ENCODE data around the gene KCNIP1.

Gene KCNIP1

DNA sequence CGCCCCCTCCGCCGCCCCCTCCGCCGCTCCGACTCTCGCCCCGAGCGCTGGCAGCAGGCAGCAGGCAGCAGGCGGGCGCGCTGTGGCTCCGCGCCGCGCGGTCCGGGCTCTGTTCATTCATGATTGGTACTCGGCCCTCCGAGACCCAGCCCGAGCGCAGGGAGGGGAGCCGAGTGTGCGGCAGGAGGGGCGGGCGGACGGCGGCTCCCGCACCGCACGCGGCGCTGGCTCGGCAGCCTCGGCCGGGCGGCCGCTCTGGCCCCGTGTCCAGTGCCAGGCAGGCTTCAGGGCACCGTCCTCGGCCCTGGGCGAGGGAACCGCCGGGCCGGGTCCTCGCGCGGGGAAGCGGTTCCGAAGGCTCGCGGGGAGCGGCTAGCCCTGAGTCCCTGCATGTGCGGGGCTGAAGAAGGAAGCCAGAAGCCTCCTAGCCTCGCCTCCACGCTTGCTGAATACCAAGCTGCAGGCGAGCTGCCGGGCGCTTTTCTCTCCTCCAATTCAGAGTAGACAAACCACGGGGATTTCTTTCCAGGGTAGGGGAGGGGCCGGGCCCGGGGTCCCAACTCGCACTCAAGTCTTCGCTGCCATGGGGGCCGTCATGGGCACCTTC, at the start of gene KCNIP1:
TSS of gene KCNIP1 (plus strand) at position 31 of the 607 bp plus-strand sequence.
- no peak for DNase-seq

DNA sequence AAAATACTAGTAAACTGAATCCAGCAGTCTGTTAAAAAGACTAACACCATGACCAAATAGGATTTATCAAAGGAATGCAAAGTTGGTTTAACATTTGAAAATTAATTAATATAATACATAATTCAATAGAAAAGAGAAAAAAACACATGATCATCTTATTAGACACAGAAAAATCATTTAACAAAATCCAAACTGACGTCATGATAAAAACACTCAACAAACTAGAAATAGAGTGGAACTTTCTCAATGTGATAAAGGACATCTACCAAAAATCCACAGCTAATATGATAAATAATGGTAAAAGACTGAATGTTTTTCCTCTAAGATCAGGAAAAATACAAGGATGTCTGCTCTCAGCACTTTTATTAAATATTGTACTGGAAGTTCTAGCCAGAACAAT, 40.4 kb upstream of the KCNIP1 start:
- DNase-seq: no peak

GRCh38 chr5:170464280-170465127, 39.3 kb upstream of the KCNIP1 start:
- no peak for DNase-seq

- no peak for DNase-seq
Observed at GRCh38 chr5:170466553-170466952, 37.3 kb upstream of the KCNIP1 start.

DNA sequence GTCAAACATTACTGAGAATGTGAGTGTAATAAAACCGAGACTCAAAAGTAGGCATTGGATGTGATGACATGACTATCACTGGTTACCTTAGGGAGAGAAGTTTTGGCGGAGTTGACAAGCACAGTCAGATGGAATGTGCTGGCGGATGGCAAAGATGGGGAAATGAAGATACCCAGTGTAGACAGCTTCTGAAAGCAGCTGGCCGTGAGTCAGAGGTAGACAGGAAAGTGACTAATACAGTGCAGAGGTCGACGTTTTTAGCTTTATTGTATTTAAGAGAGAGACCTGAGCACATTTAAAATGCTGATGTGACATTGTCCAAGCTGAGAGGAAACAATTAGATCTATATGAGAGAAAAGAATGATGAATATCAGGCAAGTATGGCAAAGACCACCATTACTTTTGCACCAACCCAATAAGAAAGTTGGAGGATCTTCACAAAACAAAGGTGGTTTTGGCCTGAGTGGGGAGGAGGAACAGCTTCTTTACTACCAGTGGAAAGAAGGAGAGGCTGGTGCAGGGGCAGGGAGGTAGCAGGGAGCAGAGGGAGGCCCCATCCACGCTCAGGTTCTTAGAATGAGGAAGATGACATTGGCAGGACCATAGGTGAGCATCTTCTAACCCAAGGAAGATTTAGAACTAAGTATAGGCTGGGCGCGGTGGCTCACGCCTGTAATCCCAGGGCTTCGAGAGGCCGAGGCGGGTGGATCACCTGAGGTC, 36.7 kb upstream of the KCNIP1 start:
- DNase-seq: no peak

DNA sequence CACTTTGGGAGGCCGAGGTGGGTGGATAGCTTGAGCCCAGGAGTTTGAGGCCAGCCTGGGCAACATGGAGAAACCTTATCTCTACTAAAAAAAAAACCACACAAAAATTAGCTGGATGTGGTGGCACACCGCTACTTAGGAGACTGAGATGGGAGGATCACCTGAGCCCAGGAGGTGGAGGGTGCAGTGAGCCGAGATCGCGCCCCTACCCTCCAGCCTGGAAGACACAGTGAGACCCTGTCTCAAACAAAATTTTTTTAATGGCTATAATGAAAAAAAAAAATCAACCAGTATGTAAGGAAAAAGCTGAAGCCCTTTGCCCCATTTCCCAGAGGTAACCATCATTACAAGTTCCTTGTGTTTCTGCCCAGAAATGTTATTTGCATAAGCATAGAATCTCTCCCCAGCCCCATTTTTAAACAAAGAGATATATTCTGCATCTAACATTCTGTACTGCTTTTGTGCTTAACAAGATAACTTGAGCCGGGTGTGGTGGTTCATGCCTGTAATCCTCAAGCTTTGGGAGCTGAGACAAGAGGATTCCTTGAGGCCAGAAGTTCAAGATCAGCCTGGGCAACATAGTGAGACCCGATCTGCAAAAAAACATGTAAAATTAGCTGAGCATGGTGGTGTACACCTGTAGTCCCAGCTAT, 35.1 kb upstream of the KCNIP1 start:
- DNase-seq: no peak

GRCh38 chr5:170469414-170469813, 34.4 kb upstream of the KCNIP1 start:
- no peak for DNase-seq

DNA sequence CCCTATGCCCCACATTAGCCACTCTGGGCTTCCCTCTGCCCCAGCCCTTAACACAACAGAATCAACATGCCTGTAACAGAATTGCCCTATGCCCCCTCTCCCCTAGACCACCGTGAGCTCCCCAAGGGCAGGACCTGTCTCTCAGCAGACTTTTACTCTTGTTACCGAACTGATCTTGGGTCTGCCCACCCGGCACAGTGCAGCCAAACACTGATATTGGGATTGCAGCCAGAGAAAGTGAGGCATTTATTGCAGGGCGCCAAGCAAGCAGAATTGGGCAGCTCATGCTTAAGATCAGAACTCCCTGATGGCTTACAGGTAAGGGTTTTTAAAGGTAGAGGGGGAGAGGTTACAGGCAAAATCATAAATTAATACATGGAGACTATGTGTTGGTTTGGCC, 33.5 kb upstream of the KCNIP1 start:
- no peak for DNase-seq

DNA sequence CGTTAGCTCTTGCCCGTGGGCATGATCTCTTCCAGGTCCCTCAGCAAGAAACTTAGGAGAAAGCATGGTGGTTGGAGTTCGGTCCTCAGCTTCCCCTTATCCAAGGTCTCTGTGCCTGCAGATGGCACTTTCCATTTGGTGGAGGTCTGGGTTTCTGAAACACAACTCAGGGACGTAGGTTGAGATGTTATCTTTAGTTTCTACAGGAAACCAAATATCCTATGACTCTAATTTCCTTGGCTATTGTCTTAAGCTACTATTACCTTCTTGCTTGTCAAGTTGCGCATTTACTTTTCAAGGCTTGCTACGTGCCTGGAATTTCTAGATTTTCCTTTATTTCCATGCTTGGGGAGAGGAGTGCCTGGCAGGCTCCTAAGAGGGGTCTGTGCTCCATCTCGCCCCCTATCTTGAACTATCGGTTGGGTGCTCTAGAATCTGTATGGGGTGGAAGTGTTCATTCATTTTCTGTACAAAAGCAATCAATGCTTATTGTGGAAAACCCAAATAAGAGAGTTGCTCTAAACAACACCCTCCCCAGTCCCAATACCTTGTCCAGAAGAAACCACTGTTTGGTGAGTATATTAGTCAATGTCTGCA, 32.9 kb upstream of the KCNIP1 start:
- DNase-seq: no peak

DNA sequence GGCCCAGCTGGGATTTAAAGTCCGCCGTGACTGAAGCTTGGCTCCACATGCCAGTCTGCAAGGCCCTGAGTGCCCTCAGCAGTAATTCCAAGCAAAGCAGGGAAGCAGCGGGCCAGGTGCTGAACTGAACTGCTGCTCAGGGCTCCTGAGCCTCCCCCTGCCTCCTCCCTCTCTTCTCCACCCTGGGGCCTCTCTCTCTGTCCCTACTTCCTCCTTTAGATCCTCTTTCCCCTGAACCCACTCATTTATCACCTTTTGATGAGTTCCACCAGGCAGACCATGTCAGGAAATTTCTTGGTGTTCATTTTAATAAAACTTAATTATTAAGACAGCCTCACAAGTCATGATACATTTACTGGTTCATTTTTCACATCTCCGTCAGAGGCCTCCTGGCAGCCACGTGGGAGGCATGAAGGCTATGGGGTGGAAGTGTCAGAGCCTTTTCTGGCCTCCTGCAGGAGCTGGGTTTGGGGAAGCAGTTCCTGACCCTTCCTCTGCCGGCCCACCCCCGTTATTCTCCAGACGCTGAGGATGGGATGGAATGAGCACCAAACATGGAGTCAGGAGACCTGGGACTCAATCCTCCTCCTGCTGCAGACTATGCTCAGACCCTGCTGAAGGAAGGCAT, 32.2 kb upstream of the KCNIP1 start:
- no peak for DNase-seq

- no peak for DNase-seq
Observed at GRCh38 chr5:170473642-170474041, 30.2 kb upstream of the KCNIP1 start.

DNA sequence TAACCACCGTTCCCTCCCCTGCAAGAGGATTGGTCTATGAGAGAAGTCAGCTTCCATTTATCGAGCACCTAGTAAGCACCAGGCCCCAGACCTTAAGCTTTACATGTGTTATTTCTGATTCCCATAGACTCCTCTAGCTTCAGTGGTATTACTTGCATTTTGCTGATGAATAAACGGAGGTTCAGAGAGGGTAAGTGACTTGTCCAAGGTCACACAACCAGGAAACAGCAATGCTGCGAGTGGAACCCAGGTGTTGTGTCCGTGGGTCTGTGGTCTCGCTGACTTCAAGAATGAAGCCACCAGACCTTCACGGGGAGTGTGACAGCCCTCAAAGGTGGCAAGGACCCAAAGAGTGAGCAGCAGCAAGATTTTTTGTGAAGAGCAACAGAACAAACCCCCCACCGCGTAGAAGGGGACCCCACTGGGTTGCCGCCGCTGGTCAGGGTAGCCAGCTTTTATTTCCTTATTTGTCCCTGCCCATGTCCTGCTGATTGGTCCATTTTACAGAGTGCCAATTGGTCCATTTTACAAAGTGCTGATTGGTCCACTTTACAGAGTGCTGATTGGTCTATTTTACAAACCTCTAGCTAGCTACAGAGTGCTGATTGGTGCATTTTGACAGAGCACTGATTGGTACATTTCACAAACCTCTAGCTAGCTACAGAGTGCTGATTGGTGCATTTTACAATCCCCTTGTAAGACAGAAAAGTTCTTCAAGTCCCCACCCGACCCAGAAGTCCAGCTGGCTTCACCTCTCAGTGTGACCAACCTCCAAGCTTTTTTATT, 29.1 kb upstream of the KCNIP1 start:
- no peak for DNase-seq

DNA sequence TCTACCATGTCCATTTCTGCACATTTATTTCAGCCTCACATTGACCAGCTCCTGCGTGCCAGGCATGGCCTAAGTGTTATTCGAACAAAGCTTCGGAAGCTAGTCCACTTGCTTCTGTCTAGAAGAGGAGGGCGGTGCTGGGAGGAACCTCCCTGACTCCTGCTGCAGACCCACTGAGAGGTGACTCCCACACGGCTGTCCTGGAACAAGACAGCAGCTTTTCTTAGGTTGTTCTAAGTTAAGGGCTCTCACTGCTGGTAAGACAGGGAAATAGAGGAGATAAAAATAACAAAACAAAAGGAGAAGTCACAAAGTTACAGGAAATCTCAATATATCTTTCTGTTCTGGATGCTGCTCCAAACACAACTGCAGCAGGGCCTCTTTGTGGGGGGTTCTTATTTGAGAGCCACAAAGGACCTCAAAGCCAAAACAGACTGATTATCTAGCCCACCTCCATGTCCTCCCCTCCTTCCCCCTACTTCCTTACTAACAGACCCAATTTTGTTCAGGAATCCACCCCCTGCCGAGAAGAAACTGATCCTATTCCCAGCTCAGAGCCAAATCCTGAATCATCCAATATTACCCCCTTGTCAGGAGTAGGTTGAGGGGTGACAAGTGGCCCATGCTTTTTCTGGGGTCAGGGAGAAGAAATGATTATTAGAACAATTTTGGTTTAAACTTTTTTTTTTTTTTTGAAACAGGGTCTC, 28.4 kb upstream of the KCNIP1 start:
- DNase-seq: no peak

DNA sequence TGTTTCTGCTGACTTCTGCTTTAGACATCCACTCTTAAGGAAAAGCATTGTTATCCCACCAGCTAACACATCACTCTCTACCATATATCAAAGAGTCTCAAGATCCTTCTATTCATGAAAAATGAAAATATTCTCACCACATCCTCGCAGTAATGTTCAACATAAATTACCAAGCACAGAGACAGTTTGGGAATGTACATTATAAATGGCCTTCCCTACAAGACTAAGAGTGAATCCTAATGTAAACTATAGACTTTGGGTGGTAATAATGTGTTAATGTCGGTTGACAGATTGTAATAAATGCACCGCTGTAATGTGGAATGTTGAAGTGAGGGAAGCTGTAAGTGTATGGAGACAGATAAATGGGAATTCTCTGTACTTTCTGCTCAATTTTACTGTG, 27.1 kb upstream of the KCNIP1 start:
- DNase-seq: no peak

DNA sequence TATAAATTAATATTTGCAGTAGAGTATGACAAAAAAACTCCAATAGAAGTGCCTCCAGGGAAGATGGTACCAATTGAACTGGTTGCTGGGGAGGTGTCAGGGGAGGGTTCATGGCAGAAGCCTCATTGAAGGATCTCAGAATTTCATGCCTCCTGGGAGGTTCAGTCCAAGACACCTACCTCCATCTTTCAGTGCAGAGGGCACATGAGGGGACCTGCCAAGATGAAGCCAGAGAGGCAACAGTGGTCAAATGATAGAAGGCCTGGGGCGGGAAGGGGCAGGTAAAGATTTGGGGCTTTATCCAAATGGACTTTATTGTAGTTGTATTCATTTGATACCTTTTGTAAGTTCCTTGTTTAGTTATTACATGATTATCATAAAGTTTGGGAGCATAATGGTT, 25.9 kb upstream of the KCNIP1 start:
- DNase-seq: no peak

GRCh38 chr5:170478306-170478705, 25.5 kb upstream of the KCNIP1 start:
- DNase-seq: no peak

DNA sequence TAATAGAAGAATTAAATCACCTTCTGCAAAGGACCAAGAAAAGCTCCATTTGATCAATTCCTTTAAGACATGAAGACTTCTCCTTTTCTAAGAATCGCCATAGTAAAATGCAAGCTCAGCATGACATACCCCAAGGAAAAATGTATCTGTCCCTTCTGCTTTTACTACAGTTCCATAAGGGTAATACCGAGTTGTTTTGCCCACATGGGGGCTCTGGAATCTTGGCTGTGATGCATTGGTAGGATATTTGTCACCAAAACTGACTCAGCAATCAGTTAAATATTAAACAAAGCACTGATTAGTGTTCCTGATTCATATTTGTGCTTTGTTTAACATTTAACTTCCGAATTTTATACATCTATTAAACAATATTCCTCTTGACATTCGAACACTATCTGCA, 24.3 kb upstream of the KCNIP1 start:
- no peak for DNase-seq

DNA sequence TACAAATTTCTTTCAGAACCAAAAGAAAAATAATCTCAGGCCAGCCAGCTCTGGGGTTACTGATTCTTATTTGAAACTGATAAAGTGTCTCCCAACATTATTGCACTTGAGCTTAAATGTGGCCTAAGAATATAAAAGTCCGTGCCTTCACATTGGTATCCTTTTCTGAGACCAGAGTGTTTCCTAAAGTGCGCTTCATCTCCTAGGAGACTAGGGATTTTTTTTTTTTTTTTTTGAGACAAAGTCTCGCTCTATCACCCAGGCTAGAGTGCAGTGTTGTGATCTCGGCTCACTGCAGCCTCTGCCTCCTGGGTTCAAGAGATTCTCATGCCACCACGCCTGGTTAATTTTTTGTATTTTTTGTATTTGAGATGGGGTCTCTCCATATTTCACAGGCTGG, 23.6 kb upstream of the KCNIP1 start:
- no peak for DNase-seq

DNA sequence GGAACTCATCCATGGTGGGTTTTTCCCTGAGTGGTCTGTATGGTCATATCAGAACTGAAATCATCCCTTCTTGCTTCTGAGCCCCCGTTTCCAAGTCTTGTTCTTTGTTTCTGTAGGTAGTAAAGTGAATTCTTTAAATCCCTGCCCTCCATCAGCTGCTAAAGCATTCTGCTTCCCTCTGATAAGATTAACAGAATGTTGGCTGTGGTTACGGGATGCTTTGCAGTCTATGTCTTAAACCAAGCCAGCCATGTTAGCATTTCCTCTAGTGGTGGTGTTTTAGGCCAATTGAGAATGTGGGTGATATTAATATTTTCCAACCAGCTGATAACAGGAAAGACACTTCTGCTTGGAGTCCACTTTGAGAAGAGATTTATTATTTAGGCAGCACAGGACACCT, 22.0 kb upstream of the KCNIP1 start:
- DNase-seq: no peak

GRCh38 chr5:170482511-170482910, 21.3 kb upstream of the KCNIP1 start:
- no peak for DNase-seq
